ENCODE data around the gene EPB41.

The EPB41 gene

GRCh38 chr1:28927266-28927647, 12.9 kb downstream of the EPB41 start:
- Histone ChIP-seq H3K27me3 (ENCODE audit: low read depth, low read length) (no peaks in the 10 kb centered on the region), H3K4me1 (ENCODE audit: low read length) (peaks cover 26% of the 10 kb centered on the region), H3K9me3 (ENCODE audit: insufficient read depth, low read length) (no peaks in the 10 kb centered on the region; the same call in 1 of the 2 replicates), H2AFZ (ENCODE audit: low read depth, low read length) (no peak overlapping the region), H3K36me3 (replicated peaks; ENCODE audit: low read depth, low read length) (no peaks in the 10 kb centered on the region), H3K27ac (ENCODE audit: low read length) (peak overlapping the region; percentile 19), H3K4me3 (ENCODE audit: low read length) (peak overlapping the region; percentile 34), H3K79me2 (ENCODE audit: low read length) (peaks cover 34% of the 10 kb centered on the region), H3K9ac (ENCODE audit: low read length) (no peak overlapping the region), H3K4me2 (ENCODE audit: low read length) (peak overlapping the region; percentile 49), H4K20me1 (ENCODE audit: insufficient read depth, low read length) (peaks cover 29% of the 10 kb centered on the region)
- TF ChIP-seq CTCF (IDR thresholded peaks at IDR 0.05; ENCODE audit: low read depth, low read length): no peak
- TF ChIP-seq EZH2phosphoT487 (IDR thresholded peaks at IDR 0.05; ENCODE audit: low read depth): no peak

- Histone ChIP-seq H3K79me2 (ENCODE audit: low read length) (peaks cover 34% of the 10 kb centered on the region), H2AFZ (ENCODE audit: low read depth, low read length) (no peak overlapping the region), H3K9me3 (ENCODE audit: insufficient read depth, low read length) (no peaks in the 10 kb centered on the region; the same call in 1 of the 2 replicates), H3K9ac (ENCODE audit: low read length) (no peak overlapping the region), H3K4me2 (ENCODE audit: low read length) (peak overlapping the region; percentile 49), H3K27ac (ENCODE audit: low read length) (peak overlapping the region; percentile 19; the same call in 1 of the 2 replicates), H3K36me3 (replicated peaks; ENCODE audit: low read depth, low read length) (no peaks in the 10 kb centered on the region), H4K20me1 (ENCODE audit: insufficient read depth, low read length) (peaks cover 29% of the 10 kb centered on the region), H3K27me3 (ENCODE audit: low read depth, low read length) (no peaks in the 10 kb centered on the region), H3K4me1 (ENCODE audit: low read length) (peaks cover 26% of the 10 kb centered on the region), H3K4me3 (ENCODE audit: low read length) (peak overlapping the region; percentile 34; the same call in 1 of the 2 replicates)
- TF ChIP-seq CTCF (IDR thresholded peaks at IDR 0.05; ENCODE audit: low read depth, low read length) (no peak), EZH2phosphoT487 (IDR thresholded peaks at IDR 0.05; ENCODE audit: low read depth) (no peak)
Measured at GRCh38 chr1:28927648-28928313, 13.4 kb downstream of the EPB41 start.

GRCh38 chr1:28928314-28928941, 14.1 kb downstream of the EPB41 start:
- Histone ChIP-seq H3K36me3 (replicated peaks; ENCODE audit: low read depth, low read length) (no peaks in the 10 kb centered on the region), H4K20me1 (ENCODE audit: insufficient read depth, low read length) (peaks cover 31% of the 10 kb centered on the region), H3K4me2 (ENCODE audit: low read length) (peak overlapping the region; percentile 49), H2AFZ (ENCODE audit: low read depth, low read length) (no peak overlapping the region), H3K27ac (ENCODE audit: low read length) (no peak overlapping the region), H3K79me2 (ENCODE audit: low read length) (peaks cover 39% of the 10 kb centered on the region), H3K9me3 (ENCODE audit: insufficient read depth, low read length) (no peaks in the 10 kb centered on the region; the same call in 1 of the 2 replicates), H3K4me1 (ENCODE audit: low read length) (peaks cover 26% of the 10 kb centered on the region), H3K27me3 (ENCODE audit: low read depth, low read length) (no peaks in the 10 kb centered on the region), H3K4me3 (ENCODE audit: low read length) (no peak overlapping the region), H3K9ac (ENCODE audit: low read length) (no peak overlapping the region)
- TF ChIP-seq CTCF (IDR thresholded peaks at IDR 0.05; ENCODE audit: low read depth, low read length) (no peak), EZH2phosphoT487 (IDR thresholded peaks at IDR 0.05; ENCODE audit: low read depth) (no peak)

GRCh38 chr1:28933277-28933676, 18.9 kb downstream of the EPB41 start:
- no peaks in the 10 kb centered on the region for H3K27me3 ChIP-seq (ENCODE audit: low read depth, low read length)
- H3K9ac ChIP-seq (ENCODE audit: low read length): no peak overlapping the region
- no peak overlapping the region for H3K4me2 ChIP-seq (ENCODE audit: low read length)
- H3K9me3 ChIP-seq (ENCODE audit: insufficient read depth, low read length): no peaks in the 10 kb centered on the region
- H3K4me1 ChIP-seq (ENCODE audit: low read length): peaks cover 6% of the 10 kb centered on the region
- H2AFZ ChIP-seq (ENCODE audit: low read depth, low read length): no peak overlapping the region
- TF ChIP-seq CTCF (IDR thresholded peaks at IDR 0.05; ENCODE audit: low read depth, low read length) (no peak), EZH2phosphoT487 (IDR thresholded peaks at IDR 0.05; ENCODE audit: low read depth) (no peak)
- no peak overlapping the region for H3K4me3 ChIP-seq (ENCODE audit: low read length)
- peaks cover 10% of the 10 kb centered on the region; the same call in 1 of the 2 replicates for H4K20me1 ChIP-seq (ENCODE audit: insufficient read depth, low read length)
- H3K36me3 ChIP-seq (replicated peaks; ENCODE audit: low read depth, low read length): no peaks in the 10 kb centered on the region
- H3K27ac ChIP-seq (ENCODE audit: low read length): no peak overlapping the region
- H3K79me2 ChIP-seq (ENCODE audit: low read length): peaks cover 51% of the 10 kb centered on the region
